Spleen (tissue), 7 donors: ENCODE measurements around the gene C12orf60.

Experiments
- CTCF ChIP-seq, 11 experiments: fragments of 200-600 bp in 7 of 11; fragments of 450-650 bp in 4 of 11; sonication (generic) in 4 of 11; IDR thresholded peaks in 8 of 11; conservative IDR thresholded peaks in 3 of 11; 1 replicate in 7 of 11; 2 replicates in 4 of 11; pipeline versions ENCODE4 v1.4.0 to v1.8.0; 2016 to 2021; ENCODE audit warnings: antibody characterized with exemption in 11 of 11, inconsistent platforms in 4 of 11, mild to moderate bottlenecking in 1 of 11
- POLR2AphosphoS5 ChIP-seq, 3 donors: sonication (generic); formaldehyde crosslinking; IDR thresholded peaks; one replicate each; pipeline ENCODE4 v1.5.1; 2017; ENCODE audit warnings: antibody characterized with exemption in 3 of 3
- donor health status: DM: no; HTN: no; CAD: no; lungs with moderate emphysema.
- donor health status: DM: no; HTN: no; CAD: no.
- donor health status: DM: no; HTN: no; CAD: no.

- no peak for TF ChIP-seq POLR2AphosphoS5 (IDR thresholded peaks at IDR 0.05)
- TF ChIP-seq CTCF (IDR thresholded peaks at IDR 0.05 in 8 of 11, conservative IDR thresholded peaks at IDR 0.05 in 3 of 11) = no peak
These were observed 325 bp downstream of the C12orf60 start for GRCh38 chr12:14803830-14804160.
